ENCODE results near the gene CGA. TPM values are rescaled to one million over a fixed set of nuclear protein-coding genes. Genes with fewer than 3 reads are reported as not detected.

The CGA gene
- total and polyA plus RNA-seq, 12 donors: 0.23 to 1.0 (median 0.59) TPM; not detected in 8

- 29 to 56% methylated on average over 2 of the region's 2 CpGs for WGBS, 2 donors
- DNase-seq (no peak), ATAC-seq (no peak)
- intact Hi-C loops (cut with DNase I): loop anchor here in 3 of 10 donors (10.0 kb wide), 3 partner anchors 164 to 1424 kb away; no protein-coding TSS in a partner anchor
- Histone ChIP-seq H3K9me3 (no peaks in the 10 kb centered on the region), H3K36me3 (no peaks in the 10 kb centered on the region), H3K27me3 (peaks cover 0 to 51% (median 12%) of the 10 kb centered on the region in 7 donors), H3K4me1 (peaks cover 0 to 3% (median 0%) of the 10 kb centered on the region in 9 donors), H3K4me3 (no peak overlapping the region), H3K27ac (no peak overlapping the region)
- no peak for TF ChIP-seq CTCF (IDR thresholded peaks at IDR 0.05)
Measured at GRCh38 chr6:87070741-87071140, 24.2 kb downstream of the CGA start.

- no peak for ATAC-seq
- Histone ChIP-seq H3K36me3 (no peaks in the 10 kb centered on the region), H3K4me3 (no peak overlapping the region), H3K9me3 (no peaks in the 10 kb centered on the region), H3K4me1 (peaks cover 0 to 3% (median 0%) of the 10 kb centered on the region in 9 donors), H3K27ac (no peak overlapping the region), H3K27me3 (peaks cover 0 to 62% (median 12%) of the 10 kb centered on the region in 7 donors)
- no peak for TF ChIP-seq CTCF (IDR thresholded peaks at IDR 0.05)
- DNase-seq: no peak
- intact Hi-C loops (cut with DNase I): loop anchor here in 3 of 10 donors (5.0 to 10.0 kb wide), 2 partner anchors 169 to 1796 kb away; no protein-coding TSS in a partner anchor
- 76 to 91% methylated on average over 3 of the region's 3 CpGs for WGBS, 2 donors
Measured at GRCh38 chr6:87068795-87069194, 26.1 kb downstream of the CGA start.

- Histone ChIP-seq H3K36me3 (no peaks in the 10 kb centered on the region), H3K4me3 (no peak overlapping the region), H3K27ac (no peak overlapping the region), H3K4me1 (peaks cover 0 to 3% (median 0%) of the 10 kb centered on the region in 9 donors), H3K27me3 (peaks cover 0 to 65% (median 12%) of the 10 kb centered on the region in 7 donors), H3K9me3 (no peaks in the 10 kb centered on the region)
- intact Hi-C loops (cut with DNase I): loop anchor here in 3 of 10 donors (5.0 to 10.0 kb wide), 2 partner anchors 171 to 1798 kb away; no protein-coding TSS in a partner anchor
- TF ChIP-seq CTCF (IDR thresholded peaks at IDR 0.05): peak in 8 of 9 donors; percentile 20 to 68 (median 58)
- 32 to 36% methylated on average over 7 of the region's 7 CpGs for WGBS, 2 donors
- ATAC-seq (no peak), DNase-seq (peak in 1 of 2 donors; percentile 40)
Measured at GRCh38 chr6:87066449-87067333, 28.2 kb downstream of the CGA start.

GRCh38 chr6:87065117-87065516, 29.8 kb downstream of the CGA start:
- TF ChIP-seq CTCF (IDR thresholded peaks at IDR 0.05): no peak
- no peaks in the 10 kb centered on the region for H3K36me3 ChIP-seq
- ATAC-seq: no peak
- H3K27ac ChIP-seq: no peak overlapping the region
- H3K4me3 ChIP-seq: no peak overlapping the region
- intact Hi-C loops (cut with DNase I): loop anchor here in 3 of 10 donors (5.0 to 10.0 kb wide), 2 partner anchors 172 to 1800 kb away; no protein-coding TSS in a partner anchor
- H3K27me3 ChIP-seq: peaks cover 0 to 50% (median 12%) of the 10 kb centered on the region in 7 donors
- no peaks in the 10 kb centered on the region for H3K9me3 ChIP-seq
- H3K4me1 ChIP-seq: peaks cover 0 to 3% (median 0%) of the 10 kb centered on the region in 9 donors
- 75 to 77% methylated on average over 5 of the region's 5 CpGs for WGBS, 2 donors
- DNase-seq: no peak
